Endothelial cell of umbilical vein (primary cell): Measurements from ENCODE around the gene EPS15. TPM values are rescaled to one million over a fixed set of nuclear protein-coding genes. Genes with fewer than 3 reads are reported as not detected.

Source experiments
- BruUV-seq: library from RNA; stranded (reverse); fragments of 400-500 nt; replicated peaks from 2 replicates; lab custom pipeline; 2021; lab: Mats Ljungman, UMichigan
- CTCF ChIA-PET: fragments of 300-600, 350-600 bp; sonication (Branson Sonifier 250); formaldehyde crosslinking; loops from one replicate; lab custom pipeline; 2021; ENCODE audit warnings: antibody characterized with exemption, inconsistent platforms; lab: Charles Lee
- POLR2A ChIA-PET: fragments of 300-600, 350-600 bp; sonication (Branson Sonifier 250); formaldehyde crosslinking; loops from one replicate; lab custom pipeline; 2021; ENCODE audit warnings: antibody characterized with exemption, inconsistent platforms; lab: Charles Lee
- DNase-seq: peaks from one replicate; pipeline ENCODE4 v3.0.0-alpha.2; 2011; ENCODE audit warnings: low read depth, low spot score
- FAIRE-seq: peaks from 2 replicates; lab custom pipeline; 2011; peaks lifted over from hg19 to GRCh38; lab: Jason Lieb, UNC
- H2AFZ ChIP-seq: 2 replicates; pipeline ENCODE4 v1.6.0; 2012; ENCODE audit warnings: low read depth, low read length, control low read depth, inconsistent platforms
- H3K27ac ChIP-seq: 2 replicates; pipeline ENCODE4 v1.5.1; 2011; ENCODE audit warnings: low read depth, mild to moderate bottlenecking, control low read depth, low read length, moderate library complexity; ENCODE audit not compliant: insufficient read depth
- H3K27me3 ChIP-seq, 2 experiments: 2 replicates each; pipeline versions ENCODE4 v1.6.0 to v1.6.1; 2011; ENCODE audit warnings: low read length in 2 of 2, mixed read lengths in 1 of 2; ENCODE audit not compliant: control insufficient read depth in 2 of 2, insufficient read depth in 2 of 2
- H3K36me3 ChIP-seq, 2 experiments: 2 replicates in 1 of 2; 3 replicates in 1 of 2; pipeline ENCODE4 v1.5.1; 2011; ENCODE audit warnings: low read length in 2 of 2, mild to moderate bottlenecking in 1 of 2, moderate library complexity in 1 of 2; ENCODE audit not compliant: control insufficient read depth in 2 of 2, insufficient read depth in 2 of 2; ENCODE audit errors: extremely low read depth in 1 of 2
- H3K4me1 ChIP-seq: 3 replicates; pipeline ENCODE4 v1.5.1; 2011; ENCODE audit warnings: mild to moderate bottlenecking, low read length; ENCODE audit not compliant: control insufficient read depth, insufficient read depth; ENCODE audit errors: extremely low read depth
- H3K4me2 ChIP-seq: 2 replicates; pipeline ENCODE4 v1.6.1; 2011; ENCODE audit warnings: low read length, control low read depth, mixed read lengths; ENCODE audit not compliant: insufficient read depth
- H3K4me3 ChIP-seq, 3 experiments: fragments of 200-600 bp in 1 of 3; sonication (generic), shearing (Covaris generic) in 1 of 3; replicated peaks in 1 of 3; 2 replicates each; pipeline ENCODE4 v1.5.1; 2011 to 2016; ENCODE audit warnings: control low read depth in 3 of 3, low read length in 3 of 3, mild to moderate bottlenecking in 2 of 3, inconsistent platforms in 1 of 3, low read depth in 1 of 3, moderate library complexity in 1 of 3; ENCODE audit not compliant: insufficient read depth in 1 of 3
- H3K79me2 ChIP-seq: 2 replicates; pipeline ENCODE4 v1.6.0; 2012; ENCODE audit warnings: low read length, inconsistent platforms; ENCODE audit not compliant: control insufficient read depth, insufficient read depth
- H3K9ac ChIP-seq: replicated peaks from 2 replicates; pipeline ENCODE3; 2011; ENCODE audit warnings: low read length, control low read depth; ENCODE audit not compliant: insufficient read depth; ENCODE audit errors: extremely low read depth
- H3K9me1 ChIP-seq: replicated peaks from 3 replicates; pipeline ENCODE4 v1.6.0; 2011; ENCODE audit warnings: mild to moderate bottlenecking, low read length; ENCODE audit not compliant: control insufficient read depth, insufficient read depth; ENCODE audit errors: extremely low read depth
- H3K9me3 ChIP-seq: replicated peaks from 2 replicates; pipeline ENCODE4 v1.5.1; 2012; ENCODE audit warnings: low read length, inconsistent platforms; ENCODE audit not compliant: control insufficient read depth, insufficient read depth
- H4K20me1 ChIP-seq: replicated peaks from 2 replicates; pipeline ENCODE3; 2011; ENCODE audit warnings: mild to moderate bottlenecking, low read length; ENCODE audit not compliant: control insufficient read depth, insufficient read depth; ENCODE audit errors: extremely low read depth
- CTCF ChIP-seq, 2 donors: IDR thresholded peaks; 1 replicate in 1 of 2; 2 replicates in 1 of 2; pipeline ENCODE4 v1.5.1; 2011; ENCODE audit warnings: low read length in 2 of 2, mild to moderate bottlenecking in 2 of 2, moderate library complexity in 2 of 2, control low read depth in 1 of 2, inconsistent platforms in 1 of 2, low read depth in 1 of 2; ENCODE audit not compliant: insufficient read depth in 1 of 2; ENCODE audit errors: extremely low read depth in 1 of 2
- EZH2 ChIP-seq: IDR thresholded peaks from 2 replicates; pipeline ENCODE4 v1.6.1; 2012; ENCODE audit warnings: borderline replicate concordance, low read depth, mild to moderate bottlenecking, moderate library complexity, low read length, inconsistent platforms; ENCODE audit not compliant: severe bottlenecking
- FOS ChIP-seq: IDR thresholded peaks from 2 replicates; pipeline ENCODE4 v1.6.1; 2011; ENCODE audit warnings: mild to moderate bottlenecking, low read length, moderate library complexity, borderline replicate concordance; ENCODE audit not compliant: insufficient read depth
- GATA2 ChIP-seq: IDR thresholded peaks from 2 replicates; pipeline ENCODE4 v1.7.0; 2011; ENCODE audit warnings: low read depth, mild to moderate bottlenecking, moderate library complexity, mixed read lengths, low read length; ENCODE audit not compliant: insufficient read length, insufficient read depth
- JUN ChIP-seq: IDR thresholded peaks from 2 replicates; pipeline ENCODE4 v1.6.1; 2011; ENCODE audit warnings: borderline replicate concordance, low read depth; ENCODE audit not compliant: insufficient read length, insufficient read depth
- MAX ChIP-seq: IDR thresholded peaks from 2 replicates; pipeline ENCODE4 v1.6.1; 2011; ENCODE audit not compliant: insufficient read depth, insufficient read length
- MYC ChIP-seq: IDR thresholded peaks from one replicate; pipeline ENCODE4 v1.6.1; 2011; ENCODE audit warnings: mild to moderate bottlenecking, low read depth, low read length
- POLR2A ChIP-seq: IDR thresholded peaks from 2 replicates; pipeline ENCODE4 v1.6.1; 2012; ENCODE audit warnings: low read depth, mild to moderate bottlenecking, control low read depth, low read length
- POLR2AphosphoS5 ChIP-seq: IDR thresholded peaks from 2 replicates; pipeline ENCODE4 v1.6.1; 2012; ENCODE audit warnings: low read depth, mild to moderate bottlenecking, control low read depth, low read length, moderate library complexity; ENCODE audit not compliant: insufficient read depth
- dilution Hi-C: fragments of 300-500 bp; cut with MboI; formaldehyde crosslinking; loops from one replicate; pipeline ENCODE4 v1.15.0; 2019; ENCODE audit warnings: low sequenced_read_pairs; ENCODE audit not compliant: extremely low pct_ligation_motif_present
- intact Hi-C: fragments of 100-400 bp; cut with micrococcal nuclease; formaldehyde crosslinking; loops from one replicate; pipeline ENCODE4 v1.10.0; 2022
- polyA plus RNA-seq, 4 experiments: library from polyadenylated mRNA; depleted of rRNA in 3 of 4; stranded (reverse) in 3 of 4; unstranded in 1 of 4; fragments of >200 nt; gene quantifications; 2 replicates each; pipeline versions ENCODE4 v1.2.1 to v1.2.3, GENCODE V29; 2011 to 2012; ENCODE audit warnings: missing spikeins in 1 of 4
- total RNA-seq: library from RNA; stranded (reverse); gene quantifications from 2 replicates; pipeline ENCODE4 v1.2.3, GENCODE V29; 2021

EPS15 gene
- total and polyA plus RNA-seq, 2 donors (not counting 3 experiments of a cell fraction or from before 2014, with no cell fraction given) = 15.4 to 44.8 TPM

GRCh38 chr1:51518033-51518585, 957 bp downstream of the EPS15 start:
- peaks cover 53% of the 10 kb centered on the region for H3K79me2 ChIP-seq
- H3K27ac ChIP-seq = peak overlapping the region; percentile 52
- H3K9ac ChIP-seq = peak overlapping the region; percentile 87
- H3K4me3 ChIP-seq = peak overlapping the region; percentile 81 to 96 (median 84)
- H3K4me1 ChIP-seq = peaks cover 24% of the 10 kb centered on the region
- intact Hi-C loops (loop anchor here (5.0 kb wide), 1 partner anchor 101 kb away; no protein-coding TSS in a partner anchor), dilution Hi-C loops (no loop called here)
- peak overlapping the region; percentile 43 for H2AFZ ChIP-seq
- no peaks in the 10 kb centered on the region for H3K36me3 ChIP-seq
- H3K27me3 ChIP-seq = no peaks in the 10 kb centered on the region
- no peaks in the 10 kb centered on the region for H3K9me3 ChIP-seq
- H4K20me1 ChIP-seq = peaks cover 13% of the 10 kb centered on the region
- peak; percentile 39 for TF ChIP-seq POLR2AphosphoS5
- no peak for TF ChIP-seq EZH2
- H3K4me2 ChIP-seq = peak overlapping the region; percentile 62
- CTCF ChIA-PET = interaction anchor here (0.9 kb wide), 1 partner anchor 251 kb away, joined by 3 read pairs; no protein-coding TSS in a partner anchor
- no peaks in the 10 kb centered on the region for H3K9me1 ChIP-seq
- POLR2A ChIA-PET = no interaction called here
- no TSS peak for BruUV-seq
- FAIRE-seq (peak; percentile 63), DNase-seq (peak; percentile 57)

- peak overlapping the region; percentile 62 for H3K4me2 ChIP-seq
- no peaks in the 10 kb centered on the region for H3K36me3 ChIP-seq
- peak overlapping the region; percentile 81 to 96 (median 84) for H3K4me3 ChIP-seq
- POLR2A ChIA-PET = no interaction called here
- no peaks in the 10 kb centered on the region for H3K27me3 ChIP-seq
- no peaks in the 10 kb centered on the region for H3K9me1 ChIP-seq
- intact Hi-C loops = loop anchor here (5.0 kb wide), 1 partner anchor 100 kb away; no protein-coding TSS in a partner anchor
- dilution Hi-C loops = no loop called here
- peak overlapping the region; percentile 43 for H2AFZ ChIP-seq
- peaks cover 30% of the 10 kb centered on the region for H3K4me1 ChIP-seq
- BruUV-seq = TSS peak; percentile 19
- H3K27ac ChIP-seq = no peak overlapping the region
- TF ChIP-seq JUN (no peak), EZH2 (no peak), MAX (no peak), CTCF (IDR thresholded peaks at IDR 0.05; ENCODE audit: extremely low read depth in 1 of 2, insufficient read depth in 1 of 2, low read depth in 1 of 2, low read length in 2 of 2) (no peak), MYC (no peak), FOS (no peak), POLR2AphosphoS5 (no peak), GATA2 (no peak), POLR2A (no peak)
- H3K79me2 ChIP-seq = peaks cover 59% of the 10 kb centered on the region
- CTCF ChIA-PET = interaction anchor here (0.9 kb wide), 1 partner anchor 252 kb away, joined by 3 read pairs; no protein-coding TSS in a partner anchor
- peaks cover 16% of the 10 kb centered on the region for H4K20me1 ChIP-seq
- peak; percentile 49 for DNase-seq
- FAIRE-seq = no peak
- no peaks in the 10 kb centered on the region for H3K9me3 ChIP-seq
- peak overlapping the region; percentile 87 for H3K9ac ChIP-seq
Measured at GRCh38 chr1:51517361-51518032, 1.6 kb downstream of the EPS15 start.
